PC-3 (cell line): ENCODE data around the gene SHANK2. TPM values are rescaled to one million over a fixed set of nuclear protein-coding genes. Genes with fewer than 3 reads are reported as not detected.

ENCODE experiments used
- ATAC-seq: fragments of 200-7000 bp; cut with Tn5 transposase; 2 replicates; pipeline ENCODE4 v1.9.1; 2020; ENCODE audit warnings: mild to moderate bottlenecking, moderate library complexity
- BruUV-seq: library from RNA; stranded (reverse); fragments of 400-500 nt; replicated peaks from 2 replicates; lab custom pipeline; 2021; lab: Mats Ljungman, UMichigan
- CTCF ChIA-PET: fragments of 300-600 bp; sonication (Branson Sonifier 250); formaldehyde crosslinking; loops from one replicate; lab custom pipeline; 2022; ENCODE audit warnings: antibody characterized with exemption; lab: Charles Lee
- POLR2A ChIA-PET: fragments of 300-600 bp; sonication (Branson Sonifier 250); formaldehyde crosslinking; loops from one replicate; lab custom pipeline; 2022; ENCODE audit warnings: antibody characterized with exemption; ENCODE audit not compliant: unreplicated experiment; lab: Charles Lee
- DNase-seq: peaks from one replicate; pipeline ENCODE4 v3.0.0-alpha.2; 2015
- H2AFZ ChIP-seq: fragments of 300-600 bp; sonication (generic); 2 replicates; pipeline ENCODE4 v1.6.0; 2016; ENCODE audit warnings: antibody characterized with exemption, low read length
- H3F3A ChIP-seq: fragments of 300-600 bp; sonication (generic); one replicate; pipeline ENCODE4 v1.6.0; 2017; ENCODE audit warnings: antibody characterized with exemption, low read length, control low read depth, mild to moderate bottlenecking; ENCODE audit not compliant: unreplicated experiment
- H3K27ac ChIP-seq: fragments of 300-600 bp; sonication (generic); 2 replicates; pipeline ENCODE4 v1.5.1; 2016; ENCODE audit warnings: mild to moderate bottlenecking, low read length
- H3K27me3 ChIP-seq: fragments of 300-600 bp; sonication (generic); 2 replicates; pipeline ENCODE4 v1.6.1; 2016; ENCODE audit warnings: low read length, mixed read lengths
- H3K36me3 ChIP-seq: fragments of 300-600 bp; sonication (generic); 2 replicates; pipeline ENCODE4 v1.6.1; 2016; ENCODE audit warnings: low read depth, mixed run types, low read length, mixed read lengths
- H3K4me1 ChIP-seq: fragments of 300-600 bp; sonication (generic); 2 replicates; pipeline ENCODE4 v1.5.1; 2016; ENCODE audit warnings: low read length; ENCODE audit not compliant: insufficient read depth
- H3K4me2 ChIP-seq: fragments of 300-600 bp; sonication (generic); 2 replicates; pipeline ENCODE4 v1.6.0; 2016; ENCODE audit warnings: low read length
- H3K4me3 ChIP-seq: fragments of 300-600 bp; sonication (generic); 2 replicates; pipeline ENCODE4 v1.5.1; 2016; ENCODE audit warnings: mild to moderate bottlenecking, low read length, mixed read lengths
- H3K79me2 ChIP-seq: fragments of 300-600 bp; sonication (generic); 2 replicates; pipeline ENCODE4 v1.6.1; 2017; ENCODE audit warnings: low read length, mixed read lengths
- H3K9ac ChIP-seq: fragments of 300-600 bp; sonication (generic); 2 replicates; pipeline ENCODE4 v1.6.0; 2016; ENCODE audit warnings: mild to moderate bottlenecking, low read length
- H3K9me2 ChIP-seq: fragments of 300-600 bp; sonication (generic); replicated peaks from 2 replicates; pipeline ENCODE4 v1.6.1; 2016; ENCODE audit warnings: mixed run types, low read length, mixed read lengths
- H3K9me3 ChIP-seq: fragments of 300-600 bp; sonication (generic); 2 replicates; pipeline ENCODE4 v1.6.1; 2016; ENCODE audit warnings: low read length, mixed read lengths
- H4K20me1 ChIP-seq: fragments of 300-600 bp; sonication (generic); 2 replicates; pipeline ENCODE4 v1.6.1; 2016; ENCODE audit warnings: low read length, mixed read lengths
- CTCF ChIP-seq: fragments of 300-600 bp; sonication (generic); conservative IDR thresholded peaks from 2 replicates; pipeline ENCODE4 v1.5.1; 2017; ENCODE audit warnings: antibody characterized with exemption, low read depth, mild to moderate bottlenecking, low read length
- EZH2 ChIP-seq: fragments of 300-600 bp; sonication (generic); IDR thresholded peaks from one replicate; pipeline ENCODE4 v1.6.1; 2017; ENCODE audit warnings: antibody characterized with exemption, mild to moderate bottlenecking, low read length; ENCODE audit not compliant: unreplicated experiment
- EZH2phosphoT487 ChIP-seq: fragments of 300-600 bp; sonication (generic); IDR thresholded peaks from 2 replicates; pipeline ENCODE4 v1.6.1; 2018; ENCODE audit warnings: mild to moderate bottlenecking, antibody characterized with exemption, low read length, borderline replicate concordance
- intact Hi-C: fragments of 100-400 bp; cut with micrococcal nuclease; formaldehyde crosslinking; loops from 2 replicates; pipeline ENCODE4 v1.9.0; 2023
- total RNA-seq: library from RNA; depleted of rRNA; stranded (reverse); fragments of >200 nt; gene quantifications from 2 replicates; pipeline ENCODE4 v1.2.3, GENCODE V29; 2014

The SHANK2 gene
- total RNA-seq, 1 experiment from 2014 or later: 45.0 TPM

- Histone ChIP-seq H4K20me1 (no peaks in the 10 kb centered on the region), H3K9me3 (no peaks in the 10 kb centered on the region), H3K36me3 (peaks cover 6% of the 10 kb centered on the region; the same call in 1 of the 2 replicates), H3K4me2 (no peak overlapping the region), H2AFZ (no peak overlapping the region), H3K4me1 (no peaks in the 10 kb centered on the region), H3K9ac (no peak overlapping the region), H3K79me2 (peaks cover 43% of the 10 kb centered on the region), H3K27ac (no peak overlapping the region), H3K4me3 (no peak overlapping the region), H3K27me3 (no peaks in the 10 kb centered on the region), H3F3A (no peaks in the 10 kb centered on the region), H3K9me2 (no peaks in the 10 kb centered on the region)
- ATAC-seq (no peak), DNase-seq (no peak)
- intact Hi-C loops: no loop called here
- ChIA-PET POLR2A (no interaction called here), CTCF (no interaction called here)
- TF ChIP-seq EZH2phosphoT487 (no peak), EZH2 (no peak), CTCF (no peak)
- BruUV-seq: no TSS peak
These were observed 10.6 kb downstream of the SHANK2 start for GRCh38 chr11:71241721-71242259.

- CTCF ChIA-PET: no interaction called here
- H4K20me1 ChIP-seq: no peaks in the 10 kb centered on the region
- H2AFZ ChIP-seq: no peak overlapping the region
- H3K9me3 ChIP-seq: no peaks in the 10 kb centered on the region
- no peaks in the 10 kb centered on the region for H3K27me3 ChIP-seq
- DNase-seq (no peak), ATAC-seq (no peak)
- H3K9me2 ChIP-seq: no peaks in the 10 kb centered on the region
- H3K4me1 ChIP-seq: no peaks in the 10 kb centered on the region
- H3K9ac ChIP-seq: no peak overlapping the region
- H3K4me2 ChIP-seq: no peak overlapping the region
- H3K79me2 ChIP-seq: peaks cover 36% of the 10 kb centered on the region
- no peak overlapping the region for H3K27ac ChIP-seq
- POLR2A ChIA-PET: no interaction called here
- no TSS peak for BruUV-seq
- TF ChIP-seq CTCF (no peak), EZH2 (no peak), EZH2phosphoT487 (no peak)
- H3F3A ChIP-seq: no peaks in the 10 kb centered on the region
- peaks cover 6% of the 10 kb centered on the region; the same call in 1 of the 2 replicates for H3K36me3 ChIP-seq
- intact Hi-C loops: no loop called here
- no peak overlapping the region for H3K4me3 ChIP-seq
These were observed 11.3 kb downstream of the SHANK2 start for GRCh38 chr11:71240865-71241691.
